Fibroblast of lung (primary cell): Measurements from ENCODE around the gene RHOT1.

Experiments
- EZH2 ChIP-seq: IDR thresholded peaks from 2 replicates; pipeline ENCODE4 v1.5.1; 2012; ENCODE audit warnings: low read length, control low read depth, mild to moderate bottlenecking; ENCODE audit errors: missing control alignments
- TF ChIP-seq, protein P1 (sequence below), 2 donors: IDR thresholded peaks in 1 of 2; conservative IDR thresholded peaks in 1 of 2; 1 replicate in 1 of 2; 2 replicates in 1 of 2; pipeline ENCODE4 v1.5.1; 2011 to 2012; ENCODE audit warnings: low read length in 2 of 2, control low read depth in 1 of 2, inconsistent platforms in 1 of 2, low read depth in 1 of 2, mild to moderate bottlenecking in 1 of 2

DNA sequence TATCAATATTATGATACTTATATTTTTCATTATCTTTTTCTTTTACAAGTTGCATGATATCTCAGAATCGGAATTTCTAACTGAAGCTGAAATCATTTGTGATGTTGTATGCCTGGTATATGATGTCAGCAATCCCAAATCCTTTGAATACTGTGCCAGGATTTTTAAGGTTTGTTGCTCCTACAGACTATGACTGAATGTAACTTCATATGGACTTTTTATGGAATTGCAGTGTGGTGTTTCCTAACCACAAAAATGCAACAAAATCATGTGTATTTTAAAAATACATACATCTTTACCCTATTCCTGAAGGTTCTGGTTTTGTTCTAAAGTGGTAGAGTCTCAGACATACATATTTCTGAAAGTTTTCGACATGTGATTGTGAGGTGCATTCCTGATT lies 64.6 kb downstream of the RHOT1 start:
- TF ChIP-seq, protein P1, sequence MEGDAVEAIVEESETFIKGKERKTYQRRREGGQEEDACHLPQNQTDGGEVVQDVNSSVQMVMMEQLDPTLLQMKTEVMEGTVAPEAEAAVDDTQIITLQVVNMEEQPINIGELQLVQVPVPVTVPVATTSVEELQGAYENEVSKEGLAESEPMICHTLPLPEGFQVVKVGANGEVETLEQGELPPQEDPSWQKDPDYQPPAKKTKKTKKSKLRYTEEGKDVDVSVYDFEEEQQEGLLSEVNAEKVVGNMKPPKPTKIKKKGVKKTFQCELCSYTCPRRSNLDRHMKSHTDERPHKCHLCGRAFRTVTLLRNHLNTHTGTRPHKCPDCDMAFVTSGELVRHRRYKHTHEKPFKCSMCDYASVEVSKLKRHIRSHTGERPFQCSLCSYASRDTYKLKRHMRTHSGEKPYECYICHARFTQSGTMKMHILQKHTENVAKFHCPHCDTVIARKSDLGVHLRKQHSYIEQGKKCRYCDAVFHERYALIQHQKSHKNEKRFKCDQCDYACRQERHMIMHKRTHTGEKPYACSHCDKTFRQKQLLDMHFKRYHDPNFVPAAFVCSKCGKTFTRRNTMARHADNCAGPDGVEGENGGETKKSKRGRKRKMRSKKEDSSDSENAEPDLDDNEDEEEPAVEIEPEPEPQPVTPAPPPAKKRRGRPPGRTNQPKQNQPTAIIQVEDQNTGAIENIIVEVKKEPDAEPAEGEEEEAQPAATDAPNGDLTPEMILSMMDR (conservative IDR thresholded peaks at IDR 0.05 in 1 of 2, IDR thresholded peaks at IDR 0.05 in 1 of 2; ENCODE audit: low read depth in 1 of 2, low read length in 2 of 2) = no peak
- TF ChIP-seq EZH2 = no peak
